Fibroblast of upper back skin (primary cell): ENCODE measurements around the gene ELP6.
"Not testable (repeated sequence)": the region's sequence is repeated elsewhere in the genome, so short reads cannot be mapped to it uniquely, and the experiment has no call there.

Experiments
- DNase-seq: peaks from one replicate; pipeline ENCODE4 v3.0.0-alpha.2; 2013

Gene ELP6

GRCh38 chr3:47512416-47513124, 942 bp downstream of the ELP6 start:
- DNase-seq, result peak; percentile 18

- DNase-seq, result not testable (repeated sequence)
Measured at GRCh38 chr3:47505267-47505666, 8.2 kb downstream of the ELP6 start.

DNA sequence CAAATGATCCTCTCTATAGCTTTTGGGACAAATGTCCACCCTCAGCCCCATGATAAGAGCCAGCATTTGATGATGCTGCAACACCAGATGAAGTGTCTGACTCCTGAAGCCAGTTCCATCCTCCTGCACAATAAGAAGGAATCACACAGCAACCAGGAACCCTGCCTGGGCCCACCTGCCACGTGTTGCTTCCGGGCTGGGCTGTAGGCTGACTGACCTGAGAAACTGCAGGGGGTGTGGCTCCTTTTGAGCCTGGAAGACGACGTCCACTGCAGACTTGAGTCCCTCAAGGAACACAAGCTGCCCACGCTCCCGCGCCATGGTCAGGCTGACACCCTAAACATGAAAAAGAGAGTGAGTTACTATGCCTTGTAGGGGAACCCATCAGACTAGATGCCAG, 9.4 kb downstream of the ELP6 start:
- DNase-seq, result no peak

DNA sequence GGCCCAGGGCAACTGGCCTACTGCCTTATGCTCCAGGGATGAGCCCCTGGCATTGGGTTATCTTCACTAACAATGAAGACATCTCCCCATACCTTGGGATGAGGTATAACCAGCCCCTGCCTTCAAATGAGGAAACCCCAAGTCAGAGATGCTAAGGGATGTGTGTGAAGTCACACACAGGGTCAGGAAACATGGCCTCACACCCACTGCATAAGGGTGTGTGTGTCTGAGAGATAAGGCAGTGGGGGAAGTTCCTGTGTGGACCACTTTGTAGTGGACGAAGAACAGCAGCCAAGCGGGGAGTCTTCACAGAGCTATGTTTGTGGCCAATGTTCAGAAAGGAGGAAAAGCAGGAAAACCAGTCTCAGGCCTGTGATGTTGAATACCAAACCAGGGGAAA, 10.5 kb downstream of the ELP6 start:
- DNase-seq, result no peak

GRCh38 chr3:47496892-47497291, 16.6 kb downstream of the ELP6 start:
- DNase-seq, result no peak

DNA sequence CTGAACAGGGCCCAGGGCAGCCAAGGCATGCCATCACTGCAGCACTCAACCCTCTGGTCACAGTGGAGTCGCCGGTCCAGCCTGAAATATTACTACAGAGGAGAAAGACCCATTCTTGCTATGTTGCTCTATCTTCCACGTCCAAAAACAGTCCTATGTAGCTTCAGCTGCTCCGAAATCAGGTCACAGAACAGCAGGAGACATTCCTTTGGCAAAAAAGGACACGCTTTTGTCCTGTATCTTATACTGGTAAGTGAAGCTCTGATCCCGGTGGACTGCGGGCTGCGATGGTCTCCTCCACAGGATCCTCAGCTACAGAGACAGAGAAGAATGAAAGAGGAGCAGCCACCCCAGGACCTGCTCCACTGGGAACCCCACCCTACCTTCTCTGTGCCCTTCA, 17.6 kb downstream of the ELP6 start:
- no peak for DNase-seq

DNA sequence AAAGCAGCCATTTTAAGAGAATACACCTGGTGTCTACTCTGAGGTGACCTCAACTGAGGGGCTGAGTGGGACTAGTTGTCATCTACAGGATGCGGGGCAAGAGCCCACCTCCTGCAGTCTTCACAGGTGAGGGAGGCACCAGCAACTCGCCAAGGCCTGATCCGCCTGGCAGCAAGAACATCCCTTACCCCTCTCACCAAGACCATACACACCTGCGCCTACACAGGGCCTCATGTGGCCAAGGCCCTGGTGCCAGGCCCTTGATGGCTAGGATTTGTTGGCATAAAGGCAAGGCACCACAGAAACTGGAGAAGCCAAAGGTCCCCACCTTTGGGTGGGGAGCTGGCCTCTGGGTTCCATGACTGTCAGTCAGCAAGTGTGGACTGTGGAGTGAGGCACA, 18.4 kb downstream of the ELP6 start:
- DNase-seq, result no peak

DNA sequence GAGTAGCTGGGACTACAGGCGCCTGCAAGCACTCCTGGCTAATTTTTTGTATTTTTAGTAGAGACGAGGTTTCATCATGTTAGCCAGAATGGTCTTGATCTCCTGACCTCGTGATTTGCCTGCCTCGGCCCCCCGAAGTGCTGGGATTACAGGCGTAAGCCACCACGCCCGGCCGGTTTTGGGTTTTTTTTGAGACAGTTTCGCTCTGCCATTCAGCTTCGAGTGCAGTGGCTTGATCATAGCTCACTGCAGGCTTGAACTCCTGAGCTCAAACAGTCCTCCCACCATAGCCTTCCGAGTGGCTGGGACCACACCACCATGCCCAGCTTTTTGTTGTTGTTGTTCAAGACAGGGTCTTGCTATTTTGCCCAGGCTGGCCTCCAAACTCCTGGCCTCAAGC, 21.7 kb downstream of the ELP6 start:
- no peak for DNase-seq

- no peak for DNase-seq
Measured at GRCh38 chr3:47491186-47491585, 22.3 kb downstream of the ELP6 start.

GRCh38 chr3:47487265-47487664, 26.2 kb downstream of the ELP6 start:
- no peak for DNase-seq

DNA sequence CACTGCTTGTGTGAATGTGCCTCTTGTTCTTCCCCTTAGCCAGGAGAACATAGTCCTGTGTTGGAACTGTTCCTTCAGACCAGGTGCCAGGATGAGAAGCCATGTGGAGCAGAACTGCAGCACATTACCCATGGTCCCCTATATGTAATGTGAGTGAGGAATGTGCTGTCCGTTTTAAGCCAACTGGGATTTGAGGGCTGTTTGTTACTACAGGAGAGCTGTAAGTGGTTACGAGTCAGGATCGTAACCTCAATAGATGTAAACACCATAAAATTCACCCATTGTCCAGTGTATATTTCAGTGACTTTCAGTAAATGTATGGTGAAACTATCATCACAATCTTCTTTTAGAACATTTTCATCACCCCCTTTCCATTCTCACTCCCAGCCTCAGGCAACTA, 27.7 kb downstream of the ELP6 start:
- peak; percentile 4 for DNase-seq

GRCh38 chr3:47482366-47482765, 31.1 kb downstream of the ELP6 start:
- DNase-seq, result no peak

GRCh38 chr3:47481763-47482162, 31.7 kb downstream of the ELP6 start:
- not testable (repeated sequence) for DNase-seq

DNA sequence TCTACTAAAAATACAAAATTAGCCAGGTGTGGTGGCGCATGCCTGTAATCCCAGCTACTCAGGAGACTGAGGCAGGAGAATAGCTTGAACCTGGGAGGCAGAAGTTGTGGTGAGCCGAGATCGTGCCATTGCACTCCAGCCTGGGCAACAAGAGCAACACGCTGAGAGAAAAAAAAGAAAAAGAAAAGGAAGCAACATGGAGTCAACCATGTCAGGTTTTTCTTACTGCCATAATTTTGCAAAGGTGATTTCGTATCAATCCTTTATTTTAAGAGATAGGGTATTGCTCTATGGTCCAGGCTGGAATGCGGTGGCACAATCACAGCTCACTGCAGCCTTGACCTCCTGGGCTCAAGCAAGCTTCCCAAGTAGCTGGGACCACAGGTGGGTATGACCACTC, 33.2 kb downstream of the ELP6 start:
- DNase-seq, result not testable (repeated sequence)

GRCh38 chr3:47479826-47480160, 33.7 kb downstream of the ELP6 start:
- no peak for DNase-seq

DNA sequence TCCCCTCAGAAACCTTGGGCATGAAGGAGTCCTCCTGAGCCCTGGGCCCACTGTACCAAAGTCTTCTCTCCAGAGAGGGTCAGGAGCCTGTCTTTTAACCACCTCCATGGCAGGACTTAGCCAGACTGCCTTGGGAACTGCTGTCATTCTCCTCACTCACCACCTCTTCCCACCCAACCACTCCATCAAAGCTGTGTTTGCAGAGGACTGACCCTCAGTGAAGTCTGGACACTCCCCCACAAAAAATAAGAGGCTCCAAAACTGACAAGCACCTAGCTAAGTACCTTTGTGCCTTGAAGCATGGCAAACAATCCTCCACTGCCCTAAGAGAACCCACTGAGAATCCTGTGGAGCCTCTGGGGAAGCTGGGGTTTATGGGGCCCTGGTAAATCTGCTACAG, 35.5 kb downstream of the ELP6 start:
- no peak for DNase-seq

DNA sequence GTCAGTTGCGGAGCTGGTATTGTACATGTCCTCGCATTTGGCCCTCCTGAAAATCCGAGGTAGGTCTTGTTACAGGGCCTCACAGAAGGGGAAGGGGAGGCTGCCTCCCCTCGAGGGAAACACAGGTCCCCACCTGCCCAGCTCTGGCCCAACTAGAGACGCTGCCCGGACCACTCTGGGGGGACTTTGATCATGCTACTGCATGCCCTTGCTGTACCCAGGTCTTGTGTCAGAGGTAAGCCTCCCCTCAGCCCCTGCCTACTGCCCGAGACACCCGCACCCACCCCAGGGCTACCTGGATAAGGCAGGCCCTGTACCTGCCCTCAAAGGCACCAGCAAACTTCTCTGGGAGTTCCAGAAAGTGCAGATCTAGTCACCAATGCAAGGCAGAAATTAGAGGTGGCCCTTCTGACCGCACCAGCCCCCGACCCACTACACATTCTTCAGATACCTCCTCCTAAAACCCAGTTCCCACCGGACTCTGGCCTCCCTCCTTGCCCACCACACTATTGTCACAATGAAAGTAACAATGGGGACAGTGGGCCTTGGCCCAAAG, 36.8 kb downstream of the ELP6 start:
- DNase-seq, result no peak

DNA sequence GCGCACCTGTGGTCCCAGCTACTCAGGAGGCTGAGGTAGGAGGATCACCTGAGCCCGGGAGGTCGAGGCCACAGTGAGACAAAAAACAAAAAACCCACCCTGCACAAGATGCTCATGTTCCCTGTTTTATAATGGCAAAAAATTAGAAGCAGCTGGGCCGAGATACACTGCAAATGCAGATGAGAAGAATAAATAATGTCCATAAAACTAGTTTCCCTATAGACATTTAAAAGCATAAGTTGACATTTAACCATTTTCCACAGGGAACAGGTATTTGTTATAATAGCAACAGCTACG, 37.2 kb downstream of the ELP6 start:
- DNase-seq, result no peak

GRCh38 chr3:47475570-47476329, 37.8 kb downstream of the ELP6 start, which contains the start of gene SCAP:
TSS of gene SCAP (minus strand) at chr3:47475941. CDS start at chr3:47442993, 32,948 bp downstream.
- DNase-seq, result peak; percentile 72

DNA sequence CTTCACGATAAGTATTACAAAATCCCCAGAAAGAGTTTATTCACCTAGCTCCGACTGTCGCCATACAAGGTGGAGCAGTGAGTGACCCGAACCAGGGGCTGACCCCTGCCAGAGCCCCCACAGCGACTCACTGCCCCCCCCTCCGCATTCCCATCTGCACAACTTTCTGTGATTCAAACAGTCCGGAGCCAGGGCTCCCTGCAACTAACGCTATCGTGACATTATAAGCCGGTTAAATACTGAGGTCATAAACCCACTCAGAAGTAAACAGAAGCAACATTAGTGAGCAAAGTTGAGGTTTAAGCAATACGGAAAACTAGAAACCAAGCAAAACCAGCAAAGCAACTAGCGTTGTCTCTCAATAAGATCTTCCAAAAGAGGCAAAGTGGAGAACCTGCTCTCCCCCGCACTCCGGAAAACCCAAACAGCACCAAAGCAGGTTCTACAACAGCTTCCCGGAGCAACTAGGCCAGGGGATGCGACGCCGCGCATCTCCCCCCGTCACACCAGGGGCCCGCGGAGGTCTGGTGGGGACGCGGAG, 38.4 kb downstream of the ELP6 start:
- DNase-seq, result peak; percentile 11

DNA sequence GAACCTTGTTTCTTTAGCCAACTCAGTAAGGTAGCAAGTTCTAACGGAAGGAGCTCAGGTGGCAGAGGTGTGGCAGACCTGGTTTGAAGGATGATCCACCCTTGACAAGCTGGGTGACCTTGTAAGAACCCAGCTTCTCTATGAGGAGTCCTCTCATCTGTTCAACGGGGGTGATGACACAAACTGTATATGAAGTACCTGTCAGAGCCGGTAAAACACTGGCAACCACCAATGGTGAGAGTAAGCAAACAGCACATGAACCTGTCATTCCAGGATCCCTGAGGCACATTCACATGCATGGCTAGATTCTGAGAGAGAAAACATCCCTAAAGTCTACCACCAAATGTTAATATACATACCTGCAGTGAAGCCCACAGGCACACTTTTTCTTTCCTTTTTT, 40.1 kb downstream of the ELP6 start:
- no peak for DNase-seq

GRCh38 chr3:47469616-47470015, 43.9 kb downstream of the ELP6 start:
- DNase-seq, result peak; percentile 13

DNA sequence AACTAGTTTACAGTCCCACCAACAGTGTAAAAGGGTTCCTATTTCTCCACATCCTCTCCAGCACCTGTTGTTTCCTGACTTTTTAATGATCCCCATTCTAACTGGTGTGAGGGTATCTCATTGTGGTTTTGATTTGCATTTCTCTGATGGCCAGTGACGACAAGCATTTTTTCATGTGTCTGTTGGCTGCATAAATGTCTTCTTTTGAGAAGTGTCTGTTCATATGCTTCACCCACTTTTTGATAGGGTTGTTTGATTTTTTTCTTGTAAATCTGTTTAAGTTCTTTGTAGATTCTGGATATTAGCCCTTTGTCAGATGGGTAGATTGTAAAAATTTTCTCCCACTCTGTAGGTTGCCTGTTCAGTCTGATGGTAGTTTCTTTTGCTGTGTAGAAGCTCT, 45.2 kb downstream of the ELP6 start:
- not testable (repeated sequence) for DNase-seq

DNA sequence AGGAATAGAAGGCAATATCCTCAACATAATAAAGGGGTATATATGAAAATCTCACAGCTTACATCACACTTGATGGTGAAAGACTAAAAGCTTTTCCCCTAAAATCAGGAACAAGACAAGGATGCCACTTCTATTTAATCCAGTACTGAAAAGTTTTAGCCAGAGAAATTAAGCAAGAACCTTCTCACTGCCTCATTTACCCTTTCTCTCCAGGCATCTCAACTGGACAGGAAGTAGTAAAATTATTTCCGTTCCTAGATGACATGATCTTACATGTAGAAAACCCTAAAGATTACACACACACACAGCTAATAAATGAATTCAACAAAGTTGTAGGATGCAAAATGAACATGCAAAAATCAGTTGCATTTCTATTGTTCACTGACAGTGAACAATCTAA, 48.9 kb downstream of the ELP6 start:
- no peak for DNase-seq
